ENCODE results near the gene APOBEC3G. TPM values are rescaled to one million over a fixed set of nuclear protein-coding genes. Genes with fewer than 3 reads are reported as not detected.
A peak's percentile ranks its signal among the peaks of the same experiment; 100 is the strongest.

APOBEC3G gene
- total and polyA plus RNA-seq, 4 experiments from 2014 or later, result 44.5 to 110 (median 73.0) TPM

DNA sequence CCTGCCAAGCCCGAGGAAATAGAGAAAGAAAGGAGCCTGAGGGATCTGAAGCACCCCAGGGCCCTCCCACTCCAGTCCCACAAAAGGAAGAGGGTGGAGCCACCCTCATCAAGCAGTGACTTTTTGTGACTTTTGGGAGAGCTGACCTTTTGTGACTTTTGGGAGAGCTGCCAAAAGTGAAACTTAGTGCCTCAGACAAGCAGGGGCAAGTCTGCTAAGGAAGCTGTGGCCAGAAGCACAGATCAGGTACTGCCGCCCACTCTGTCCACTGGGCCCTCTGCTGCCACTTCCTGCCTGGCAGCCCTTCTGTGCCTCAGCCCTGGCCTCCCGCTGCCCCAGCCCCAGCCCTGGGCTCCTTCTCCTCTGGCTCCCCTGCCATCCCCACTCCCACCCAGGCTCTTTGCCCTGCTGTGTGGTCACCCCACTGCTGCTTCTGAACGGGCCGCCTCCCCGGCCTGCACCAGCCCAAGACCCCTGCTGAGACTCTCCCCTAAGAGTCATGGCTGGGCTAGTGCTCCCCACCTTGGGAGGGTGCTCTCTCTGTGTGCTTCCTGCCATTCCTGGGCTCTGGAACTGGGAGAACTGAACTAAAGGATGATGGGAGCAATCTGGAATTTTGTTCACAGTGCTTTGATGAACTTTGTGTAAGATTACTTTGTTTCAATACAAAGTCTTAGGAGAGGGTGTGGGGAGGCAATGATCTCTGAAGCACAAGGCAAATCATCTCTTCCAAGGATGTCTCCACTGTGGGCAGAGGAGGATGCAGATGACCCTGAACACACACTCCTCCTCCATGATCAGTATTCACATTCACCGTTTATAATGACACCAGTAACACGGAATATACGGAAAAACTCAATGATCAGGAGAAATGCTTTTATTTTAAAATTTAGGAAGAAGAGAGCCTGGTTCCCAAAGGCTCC is 20.3 kb downstream of the APOBEC3G start, which contains the start of gene APOBEC3H:
TSS of gene APOBEC3H (plus strand) at position 147 of the 923 bp plus-strand sequence. CDS start 3,035 bp downstream, outside the sequence.
- Histone ChIP-seq H3K27me3 (ENCODE audit: insufficient read depth, low read length) (no peaks in the 10 kb centered on the region), H3K36me3 (ENCODE audit: insufficient read depth, low read length) (no peaks in the 10 kb centered on the region), H3K4me1 (ENCODE audit: insufficient read depth, low read length) (peaks cover 83% of the 10 kb centered on the region), H3K27ac (ENCODE audit: low read depth, low read length) (peak within 1 kb of the TSS; percentile 86), H3K9me3 (ENCODE audit: control insufficient read depth in 1 of 2, low read length in 2 of 2) (no peaks in the 10 kb centered on the region), H3K4me3 (ENCODE audit: low read length in 2 of 2) (no peak within 1 kb of the TSS)
- Mint-ChIP-seq H3K27ac (peak within 1 kb of the TSS; percentile 91 to 99 (median 97)), H3K27me3 (no peaks in the 10 kb centered on the region), H3K4me3 (peak within 1 kb of the TSS; percentile 38 to 84 (median 67)), H3K4me1 (peaks cover 41 to 81% (median 65%) of the 10 kb centered on the region in 4 donors), H3K36me3 (no peaks in the 10 kb centered on the region), H3K9me3 (no peaks in the 10 kb centered on the region)
- intact Hi-C loops (cut with micrococcal nuclease), result no loop called here
- peak in 3 of 5 donors; percentile 28 to 63 (median 33) for DNase-seq
- ChIA-PET CTCF (ENCODE audit: partially characterized antibody) (interaction anchor here (1.3 to 2.0 kb wide), 3 partner anchors 17 to 21 kb away, joined by 3 to 6 read pairs (median 4); no protein-coding TSS in a partner anchor), POLR2A (ENCODE audit: partially characterized antibody) (interaction anchor here (1.2 to 5.2 kb wide), 7 partner anchors 7 to 222 kb away, joined by 3 to 39 read pairs (median 5); partner anchors contain the start of genes APOBEC3C and RPL3)

DNA sequence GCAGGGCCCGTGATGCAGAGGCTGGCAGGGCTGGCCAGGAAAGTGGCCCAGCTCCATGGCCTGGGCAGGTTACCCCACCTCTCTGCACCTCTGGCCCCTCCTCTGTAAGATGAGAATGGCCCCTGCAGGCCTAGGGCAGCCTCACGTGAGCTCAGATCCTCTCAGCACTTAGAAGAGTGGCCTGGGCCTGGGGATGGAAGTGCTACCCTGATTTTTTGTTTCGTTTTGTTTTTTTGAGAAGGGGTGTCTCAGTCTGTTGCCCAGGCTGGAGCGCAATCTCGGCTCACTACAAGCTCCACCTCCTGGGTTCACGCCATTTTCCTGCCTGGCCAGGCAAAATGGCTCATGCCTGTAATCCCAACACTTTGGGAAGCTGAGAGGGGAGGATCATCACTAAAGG is 21.0 kb downstream of the APOBEC3G start:
- H3K9me3 Mint-ChIP-seq, result no peaks in the 10 kb centered on the region
- Histone ChIP-seq H3K36me3 (ENCODE audit: insufficient read depth, low read length) (no peaks in the 10 kb centered on the region), H3K27me3 (ENCODE audit: insufficient read depth, low read length) (no peaks in the 10 kb centered on the region), H3K9me3 (ENCODE audit: control insufficient read depth in 1 of 2, low read length in 2 of 2) (no peaks in the 10 kb centered on the region), H3K4me1 (ENCODE audit: insufficient read depth, low read length) (peaks cover 76% of the 10 kb centered on the region), H3K27ac (ENCODE audit: low read depth, low read length) (peak overlapping the region; percentile 86), H3K4me3 (ENCODE audit: low read length in 2 of 2) (no peak overlapping the region)
- ChIA-PET POLR2A (ENCODE audit: partially characterized antibody) (interaction anchor here (1.2 to 5.2 kb wide), 9 partner anchors 8 to 221 kb away, joined by 3 to 39 read pairs (median 5); partner anchors contain the start of genes APOBEC3C, APOBEC3D and RPL3), CTCF (ENCODE audit: partially characterized antibody) (interaction anchor here (1.0 to 2.0 kb wide), 4 partner anchors 17 to 20 kb away, joined by 3 to 6 read pairs (median 4); no protein-coding TSS in a partner anchor)
- peak overlapping the region; percentile 86 to 99 (median 97) for H3K27ac Mint-ChIP-seq
- no peaks in the 10 kb centered on the region for H3K36me3 Mint-ChIP-seq
- peak overlapping the region in 6 of 8 donors; percentile 15 to 84 (median 58) for H3K4me3 Mint-ChIP-seq
- intact Hi-C loops (cut with micrococcal nuclease), result no loop called here
- no peaks in the 10 kb centered on the region for H3K27me3 Mint-ChIP-seq
- DNase-seq, result peak in 1 of 5 donors; percentile 55
- peaks cover 34 to 75% (median 58%) of the 10 kb centered on the region in 4 donors for H3K4me1 Mint-ChIP-seq

GRCh38 chr22:39098576-39098975 is 21.5 kb downstream of the APOBEC3G start:
- H3K4me3 Mint-ChIP-seq, result peak overlapping the region in 3 of 8 donors; percentile 55 to 85 (median 70)
- intact Hi-C loops (cut with micrococcal nuclease), result no loop called here
- POLR2A ChIA-PET (ENCODE audit: partially characterized antibody), result interaction anchor here (1.2 to 5.2 kb wide), 9 partner anchors 9 to 85 kb away, joined by 3 to 39 read pairs (median 5); partner anchors contain the start of genes APOBEC3C and APOBEC3D

GRCh38 chr22:39101226-39101625 is 24.2 kb downstream of the APOBEC3G start:
- Mint-ChIP-seq H3K27me3 (no peaks in the 10 kb centered on the region), H3K9me3 (no peaks in the 10 kb centered on the region), H3K4me3 (no peak overlapping the region), H3K36me3 (no peaks in the 10 kb centered on the region), H3K27ac (peak overlapping the region in 2 of 7 donors; percentile 66 to 99), H3K4me1 (peaks cover 23 to 50% (median 36%) of the 10 kb centered on the region in 4 donors)
- Histone ChIP-seq H3K9me3 (ENCODE audit: control insufficient read depth in 1 of 2, low read length in 2 of 2) (no peaks in the 10 kb centered on the region), H3K36me3 (ENCODE audit: insufficient read depth, low read length) (no peaks in the 10 kb centered on the region), H3K27me3 (ENCODE audit: insufficient read depth, low read length) (no peaks in the 10 kb centered on the region), H3K4me1 (ENCODE audit: insufficient read depth, low read length) (peaks cover 44% of the 10 kb centered on the region), H3K27ac (ENCODE audit: low read depth, low read length) (no peak overlapping the region), H3K4me3 (ENCODE audit: low read length in 2 of 2) (no peak overlapping the region)
- ChIA-PET CTCF (ENCODE audit: partially characterized antibody) (no interaction called here), POLR2A (ENCODE audit: partially characterized antibody) (interaction anchor here (5.2 kb wide), 1 partner anchor 11 kb away, joined by 39 read pairs; no protein-coding TSS in a partner anchor)
- peak in 1 of 5 donors; percentile 35 for DNase-seq
- intact Hi-C loops (cut with micrococcal nuclease), result no loop called here

More at GRCh38 chr22:39098576-39098975, 21.5 kb downstream of the APOBEC3G start:
- Histone ChIP-seq H3K36me3 (ENCODE audit: insufficient read depth, low read length) (no peaks in the 10 kb centered on the region), H3K4me1 (ENCODE audit: insufficient read depth, low read length) (peaks cover 71% of the 10 kb centered on the region), H3K27me3 (ENCODE audit: insufficient read depth, low read length) (no peaks in the 10 kb centered on the region), H3K9me3 (ENCODE audit: control insufficient read depth in 1 of 2, low read length in 2 of 2) (no peaks in the 10 kb centered on the region), H3K4me3 (ENCODE audit: low read length in 2 of 2) (no peak overlapping the region), H3K27ac (ENCODE audit: low read depth, low read length) (peak overlapping the region; percentile 86)
- Mint-ChIP-seq H3K36me3 (no peaks in the 10 kb centered on the region), H3K4me1 (peaks cover 35 to 71% (median 58%) of the 10 kb centered on the region in 4 donors), H3K9me3 (no peaks in the 10 kb centered on the region), H3K27me3 (no peaks in the 10 kb centered on the region), H3K27ac (peak overlapping the region; percentile 97 to 99 (median 97))
- DNase-seq, result peak in 1 of 5 donors; percentile 13
- CTCF ChIA-PET (ENCODE audit: partially characterized antibody), result interaction anchor here (1.0 to 2.0 kb wide), 4 partner anchors 17 to 20 kb away, joined by 3 to 6 read pairs (median 4); no protein-coding TSS in a partner anchor

- H3K4me3 ChIP-seq (ENCODE audit: low read length in 2 of 2), result no peak overlapping the region
- H3K9me3 ChIP-seq (ENCODE audit: control insufficient read depth in 1 of 2, low read length in 2 of 2), result no peaks in the 10 kb centered on the region
- Mint-ChIP-seq H3K36me3 (no peaks in the 10 kb centered on the region), H3K27ac (peak overlapping the region in 1 of 7 donors; percentile 18), H3K4me3 (no peak overlapping the region), H3K27me3 (no peaks in the 10 kb centered on the region), H3K4me1 (peaks cover 17 to 28% (median 20%) of the 10 kb centered on the region in 4 donors), H3K9me3 (no peaks in the 10 kb centered on the region)
- peaks cover 22% of the 10 kb centered on the region for H3K4me1 ChIP-seq (ENCODE audit: insufficient read depth, low read length)
- intact Hi-C loops (cut with micrococcal nuclease), result no loop called here
- no peak for DNase-seq
- ChIA-PET CTCF (ENCODE audit: partially characterized antibody) (interaction anchor here (2.0 kb wide), 1 partner anchor 233 kb away, joined by 5 read pairs; no protein-coding TSS in a partner anchor), POLR2A (ENCODE audit: partially characterized antibody) (no interaction called here)
- H3K27ac ChIP-seq (ENCODE audit: low read depth, low read length), result no peak overlapping the region
- H3K27me3 ChIP-seq (ENCODE audit: insufficient read depth, low read length), result no peaks in the 10 kb centered on the region
- H3K36me3 ChIP-seq (ENCODE audit: insufficient read depth, low read length), result no peaks in the 10 kb centered on the region
Observed at GRCh38 chr22:39103431-39103830, 26.4 kb downstream of the APOBEC3G start.

DNA sequence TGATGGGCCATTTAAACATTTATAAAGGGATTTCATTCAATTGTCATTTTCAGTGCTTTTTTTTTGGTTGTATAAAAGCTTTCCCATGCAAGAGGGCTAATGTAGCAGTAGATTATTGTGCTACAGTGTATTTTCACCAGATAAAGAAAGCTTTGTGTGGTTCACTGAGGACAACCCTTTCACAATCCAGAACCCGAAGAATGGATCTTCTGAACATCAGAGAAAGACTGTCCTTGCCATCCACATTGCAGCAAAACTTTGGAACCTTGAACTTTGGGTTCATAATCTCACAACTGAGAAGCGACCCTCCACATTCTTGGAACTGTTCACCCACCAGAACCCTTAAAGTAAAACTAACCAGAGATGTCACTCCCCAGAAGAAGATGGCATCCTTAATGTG is 29.3 kb downstream of the APOBEC3G start:
- Histone ChIP-seq H3K36me3 (ENCODE audit: insufficient read depth, low read length) (no peaks in the 10 kb centered on the region), H3K9me3 (ENCODE audit: control insufficient read depth in 1 of 2, low read length in 2 of 2) (no peaks in the 10 kb centered on the region), H3K27ac (ENCODE audit: low read depth, low read length) (no peak overlapping the region), H3K4me3 (ENCODE audit: low read length in 2 of 2) (no peak overlapping the region), H3K27me3 (ENCODE audit: insufficient read depth, low read length) (no peaks in the 10 kb centered on the region), H3K4me1 (ENCODE audit: insufficient read depth, low read length) (no peaks in the 10 kb centered on the region)
- ChIA-PET CTCF (ENCODE audit: partially characterized antibody) (interaction anchor here (1.2 kb wide), 1 partner anchor 103 kb away, joined by 3 read pairs; no protein-coding TSS in a partner anchor), POLR2A (ENCODE audit: partially characterized antibody) (interaction anchor here (0.6 to 0.8 kb wide), 2 partner anchors 74 to 1235 kb away, joined by 3 to 4 read pairs; no protein-coding TSS in a partner anchor)
- Mint-ChIP-seq H3K4me3 (no peak overlapping the region), H3K9me3 (peaks cover 0 to 2% (median 0%) of the 10 kb centered on the region in 8 donors), H3K27ac (no peak overlapping the region), H3K27me3 (no peaks in the 10 kb centered on the region), H3K4me1 (peaks cover 0 to 11% (median 3%) of the 10 kb centered on the region in 4 donors), H3K36me3 (no peaks in the 10 kb centered on the region)
- intact Hi-C loops (cut with micrococcal nuclease), result no loop called here
- DNase-seq, result no peak
